Measurements from ENCODE around the gene CADPS2. TPM values are rescaled to one million over a fixed set of nuclear protein-coding genes. Genes with fewer than 3 reads are reported as not detected.

Gene CADPS2
- total and polyA plus RNA-seq, 2 donors (not counting 1 experiment from before 2014, with no cell fraction given), result not detected

GRCh38 chr7:122312789-122313188 lies 573.5 kb downstream of the CADPS2 start:
- TF ChIP-seq CTCF (IDR thresholded peaks at IDR 0.05), result no peak
- no peak for TF ChIP-seq EZH2 (IDR thresholded peaks at IDR 0.05; ENCODE audit: borderline replicate concordance, insufficient read depth, low read depth, low read length, poor library complexity, severe bottlenecking)
- Mint-ChIP-seq H3K27ac (no peak overlapping the region), H3K9me3 (ENCODE audit: insufficient read depth) (no peaks in the 10 kb centered on the region), H3K4me3 (no peak overlapping the region), H3K4me1 (peaks cover 8% of the 10 kb centered on the region), H3K27me3 (peaks cover 72% of the 10 kb centered on the region)
- ChIA-PET CTCF (no interaction called here), POLR2A (no interaction called here)
- Histone ChIP-seq H3K9ac (ENCODE audit: low read length) (no peak overlapping the region), H4K20me1 (ENCODE audit: control insufficient read depth, insufficient read depth, low read length, poor library complexity, severe bottlenecking) (no peaks in the 10 kb centered on the region), H3K27me3 (replicated peaks in 1 of 4; ENCODE audit: control extremely low read depth in 1 of 4, control insufficient read depth in 3 of 4, insufficient read depth in 4 of 4, low read length in 3 of 4) (peaks cover 0 to 57% (median 42%) of the 10 kb centered on the region in 4 experiments), H3K9me3 (ENCODE audit: control extremely low read depth in 1 of 3, control insufficient read depth in 2 of 3, insufficient read depth in 1 of 3, low read length in 2 of 3) (peaks cover 0 to 35% (median 0%) of the 10 kb centered on the region in 3 donors), H3K79me2 (ENCODE audit: control insufficient read depth, insufficient read depth, low read length) (no peaks in the 10 kb centered on the region), H3K4me3 (ENCODE audit: control extremely low read depth in 1 of 5, extremely low read depth in 1 of 5, insufficient read depth in 1 of 5, low read depth in 2 of 5, low read length in 4 of 5) (no peak overlapping the region), H2AFZ (ENCODE audit: insufficient read depth, low read depth, low read length, poor library complexity, severe bottlenecking) (no peak overlapping the region), H3K4me2 (replicated peaks; ENCODE audit: low read depth, low read length, poor library complexity, severe bottlenecking) (no peak overlapping the region), H3K36me3 (replicated peaks in 1 of 2; ENCODE audit: control extremely low read depth in 1 of 2, control insufficient read depth in 1 of 2, extremely low read depth in 1 of 2, insufficient read depth in 2 of 2, low read length in 1 of 2) (no peaks in the 10 kb centered on the region), H3K4me1 (ENCODE audit: control insufficient read depth in 2 of 2, insufficient read depth in 2 of 2, low read length in 2 of 2) (peaks cover 0 to 8% of the 10 kb centered on the region in 2 donors), H3K27ac (ENCODE audit: low read length in 2 of 2) (no peak overlapping the region)
- ATAC-seq (ENCODE audit: low read depth), result no peak
- WGBS (ENCODE audit: insufficient coverage), result 50% methylated on average over 2 of the region's 3 CpGs
- intact Hi-C loops (cut with micrococcal nuclease), result no loop called here
- DNase-seq, result no peak

GRCh38 chr7:122311734-122312450 lies 574.4 kb downstream of the CADPS2 start:
- no peaks in the 10 kb centered on the region for H3K36me3 ChIP-seq (replicated peaks in 1 of 2; ENCODE audit: control extremely low read depth in 1 of 2, control insufficient read depth in 1 of 2, extremely low read depth in 1 of 2, insufficient read depth in 2 of 2, low read length in 1 of 2)
- intact Hi-C loops (cut with micrococcal nuclease), result no loop called here
- H3K27me3 ChIP-seq (replicated peaks in 1 of 4; ENCODE audit: control extremely low read depth in 1 of 4, control insufficient read depth in 3 of 4, insufficient read depth in 4 of 4, low read length in 3 of 4), result peaks cover 0 to 58% (median 45%) of the 10 kb centered on the region in 4 experiments
- Mint-ChIP-seq H3K9me3 (ENCODE audit: insufficient read depth) (no peaks in the 10 kb centered on the region), H3K27ac (no peak overlapping the region), H3K4me3 (no peak overlapping the region), H3K27me3 (peaks cover 73% of the 10 kb centered on the region), H3K4me1 (peaks cover 8% of the 10 kb centered on the region)
- DNase-seq (no peak), ATAC-seq (ENCODE audit: low read depth) (no peak)
- ChIA-PET CTCF (no interaction called here), POLR2A (no interaction called here)
- peaks cover 0 to 8% of the 10 kb centered on the region in 2 donors for H3K4me1 ChIP-seq (ENCODE audit: control insufficient read depth in 2 of 2, insufficient read depth in 2 of 2, low read length in 2 of 2)
- H3K79me2 ChIP-seq (ENCODE audit: control insufficient read depth, insufficient read depth, low read length), result no peaks in the 10 kb centered on the region
- no peak overlapping the region for H3K9ac ChIP-seq (ENCODE audit: low read length)
- WGBS (ENCODE audit: insufficient coverage), result 16% methylated on average over 30 of the region's 34 CpGs
- H3K4me2 ChIP-seq (replicated peaks; ENCODE audit: low read depth, low read length, poor library complexity, severe bottlenecking), result no peak overlapping the region
- no peak for TF ChIP-seq EZH2 (IDR thresholded peaks at IDR 0.05; ENCODE audit: borderline replicate concordance, insufficient read depth, low read depth, low read length, poor library complexity, severe bottlenecking)
- TF ChIP-seq CTCF (IDR thresholded peaks at IDR 0.05), result no peak
- H3K4me3 ChIP-seq (ENCODE audit: control extremely low read depth in 1 of 5, extremely low read depth in 1 of 5, insufficient read depth in 1 of 5, low read depth in 2 of 5, low read length in 4 of 5), result no peak overlapping the region
- H3K27ac ChIP-seq (ENCODE audit: low read length in 2 of 2), result no peak overlapping the region
- no peaks in the 10 kb centered on the region for H4K20me1 ChIP-seq (ENCODE audit: control insufficient read depth, insufficient read depth, low read length, poor library complexity, severe bottlenecking)
- peaks cover 0 to 35% (median 0%) of the 10 kb centered on the region in 3 donors for H3K9me3 ChIP-seq (ENCODE audit: control extremely low read depth in 1 of 3, control insufficient read depth in 2 of 3, insufficient read depth in 1 of 3, low read length in 2 of 3)
- H2AFZ ChIP-seq (ENCODE audit: insufficient read depth, low read depth, low read length, poor library complexity, severe bottlenecking), result no peak overlapping the region
